HG02642 (cell line): ENCODE data around the gene CCNY.

Experiments
- ATAC-seq: cut with Tn5 transposase; IDR thresholded peaks from one replicate; pipeline ENCODE4 v1.9.1; 2021; ENCODE audit warnings: mild to moderate bottlenecking; ENCODE audit not compliant: unreplicated experiment, poor library complexity

The CCNY gene

DNA sequence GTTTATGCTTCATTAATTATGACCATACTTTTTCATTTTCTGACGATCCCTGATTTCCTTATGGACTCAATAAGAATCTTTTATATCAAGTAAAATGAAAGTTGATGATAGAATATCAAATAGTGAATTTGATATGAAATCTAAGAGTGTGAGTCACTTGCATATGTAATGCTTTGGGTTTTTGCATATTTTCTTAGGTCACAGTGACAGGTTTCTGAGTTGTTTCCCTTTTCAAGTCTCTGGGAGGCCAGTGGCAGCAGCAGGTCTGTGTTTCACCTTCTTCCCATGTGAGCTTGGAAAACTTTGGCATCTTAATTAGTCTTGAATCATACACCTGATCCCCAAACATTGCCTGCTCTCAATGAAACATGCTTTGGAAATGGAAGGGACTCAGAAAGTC lies 234.1 kb downstream of the CCNY start:
- ATAC-seq = no peak

DNA sequence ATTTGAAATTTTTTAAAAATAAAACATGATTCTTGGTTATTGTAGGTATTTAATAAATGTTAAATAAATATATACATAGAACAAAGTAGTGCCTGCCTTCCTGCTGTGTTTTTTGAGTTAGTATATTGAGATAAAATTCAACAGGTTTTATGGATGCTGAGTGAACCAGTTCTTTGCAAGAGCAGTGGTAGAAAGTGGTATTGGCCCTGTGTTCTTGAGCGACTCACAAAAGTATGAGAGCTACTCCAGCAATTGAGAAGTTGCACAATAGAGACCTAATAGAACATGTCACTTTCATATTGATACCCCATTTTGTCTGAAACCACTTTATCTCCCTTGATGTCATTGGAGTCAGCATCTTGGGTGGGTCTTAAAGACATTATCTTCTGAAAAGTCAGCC lies 236.3 kb downstream of the CCNY start:
- no peak for ATAC-seq

DNA sequence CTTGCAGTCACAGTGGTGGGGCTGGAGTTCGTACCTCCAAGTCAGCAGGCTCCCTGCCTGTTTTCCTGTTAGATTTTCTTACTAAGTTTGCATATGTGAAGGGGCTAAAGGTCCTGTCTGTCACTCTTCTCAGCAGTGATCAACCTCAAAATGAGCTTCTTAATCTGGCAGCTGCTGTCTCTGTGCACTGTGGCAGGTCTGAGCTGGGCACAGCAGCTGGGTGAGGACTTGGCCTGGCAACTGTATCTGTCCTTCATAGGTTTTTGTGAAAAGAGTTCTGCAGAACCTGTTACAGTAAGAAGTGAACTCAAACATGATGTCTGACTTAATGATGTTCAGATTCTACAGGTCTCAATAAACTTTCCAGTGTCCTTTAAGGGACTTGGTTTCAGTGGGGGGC lies 237.5 kb downstream of the CCNY start:
- no peak for ATAC-seq

DNA sequence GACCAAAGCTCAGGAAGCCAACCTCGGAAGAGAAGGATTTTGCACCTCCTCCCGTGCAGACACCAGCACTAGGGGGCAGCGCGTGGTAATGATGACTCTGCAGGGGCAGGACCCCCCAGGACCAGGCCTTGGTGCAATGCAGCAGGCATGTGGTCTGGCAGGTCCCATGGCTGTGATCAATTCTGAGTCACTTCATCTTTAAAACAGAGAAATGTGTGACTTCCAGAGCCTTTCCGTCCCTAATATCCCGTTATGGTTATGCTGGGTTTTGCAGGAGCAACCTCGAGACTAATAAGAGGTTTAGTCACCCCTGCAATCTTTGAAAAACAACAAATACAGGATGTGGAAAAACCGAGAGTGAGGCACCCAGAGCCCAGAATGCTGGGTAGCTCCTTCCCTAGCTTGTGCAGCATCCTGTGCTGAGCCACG lies 238.6 kb downstream of the CCNY start:
- ATAC-seq = no peak

DNA sequence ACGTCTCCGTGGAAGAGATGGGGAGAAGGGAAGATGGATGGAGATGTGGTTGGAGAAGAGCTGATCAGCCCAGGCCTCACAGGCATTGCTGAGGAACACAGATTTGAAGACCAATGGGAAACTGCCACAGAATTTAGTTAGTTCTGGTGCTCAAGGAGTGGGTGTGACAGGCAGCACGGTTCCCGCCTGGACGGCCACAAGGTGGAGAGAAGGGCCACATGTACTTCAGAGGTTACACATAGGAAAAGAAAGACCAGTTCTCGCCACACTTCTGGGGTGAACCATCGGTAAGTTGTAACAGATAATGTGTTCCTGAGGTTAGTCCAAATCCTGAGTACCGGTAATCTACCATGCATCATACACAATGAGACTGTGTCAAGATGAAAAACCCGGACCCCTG lies 239.3 kb downstream of the CCNY start:
- no peak for ATAC-seq

DNA sequence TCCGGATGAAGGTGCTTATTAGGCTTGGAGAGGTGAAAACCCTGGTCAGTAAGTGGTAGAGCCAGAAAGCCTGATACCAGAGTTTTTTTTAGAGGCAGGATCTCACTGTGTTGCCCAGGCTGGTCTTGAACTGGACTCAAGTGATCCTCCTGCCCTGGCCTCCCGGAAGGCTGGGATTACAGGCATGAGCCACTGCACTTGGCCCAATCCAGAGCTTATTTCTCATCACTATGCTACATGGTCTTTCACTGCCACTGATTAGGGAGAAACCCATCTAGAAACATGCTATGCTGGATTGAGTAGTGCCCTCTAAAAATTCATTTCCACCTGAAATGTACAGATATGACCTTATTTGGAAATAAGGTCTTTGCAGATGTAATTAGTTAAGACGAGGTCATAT lies 240.4 kb downstream of the CCNY start:
- ATAC-seq = no peak

DNA sequence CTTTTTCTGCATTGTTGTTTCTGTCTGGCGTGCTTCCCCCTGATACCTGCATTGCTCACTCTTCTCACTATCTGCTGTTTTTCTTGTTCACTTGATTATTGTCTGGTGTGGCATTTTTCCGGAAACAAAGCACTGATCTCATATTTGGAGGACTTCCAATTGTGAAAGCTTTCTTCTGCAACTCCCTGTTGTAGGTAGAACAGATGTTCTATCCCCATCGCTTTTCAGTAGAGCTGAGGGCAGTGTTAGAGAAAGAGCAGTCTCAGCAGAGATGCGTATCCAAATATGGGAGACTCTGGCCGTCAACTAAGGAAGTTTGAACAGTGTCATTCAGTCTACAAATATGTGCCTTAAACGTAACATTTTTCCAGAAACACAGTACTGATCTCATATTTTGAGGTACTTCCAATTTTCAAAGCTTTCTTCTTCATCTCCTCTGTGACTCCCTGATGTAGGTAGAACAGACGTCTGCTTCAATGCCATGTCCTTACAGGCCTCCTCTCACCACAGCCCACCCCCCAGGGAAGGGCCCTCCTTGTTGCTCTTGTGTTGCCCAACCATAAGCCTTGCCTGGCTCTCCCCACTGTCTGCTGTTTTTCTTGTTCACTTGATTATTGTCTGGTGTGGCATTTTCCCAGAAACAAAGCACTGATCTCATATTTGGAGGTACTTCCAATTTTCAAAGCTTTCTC lies 241.8 kb downstream of the CCNY start:
- no peak for ATAC-seq

DNA sequence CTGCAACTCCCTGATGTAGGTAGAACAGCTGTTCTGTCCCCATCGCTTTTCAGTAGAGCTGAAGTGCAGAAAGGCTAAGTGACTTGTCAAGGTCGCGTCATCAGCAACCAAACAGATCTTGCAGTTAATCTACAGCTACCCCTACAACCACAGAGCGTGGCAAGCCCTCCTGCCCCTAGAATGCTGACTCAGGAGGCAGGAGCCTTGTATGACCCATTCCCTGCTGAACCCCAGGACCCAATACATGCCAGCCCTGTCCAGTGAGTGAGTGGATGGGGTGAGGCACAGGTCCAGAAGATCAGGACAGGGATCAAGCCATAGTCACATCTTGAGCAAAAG lies 242.3 kb downstream of the CCNY start:
- no peak for ATAC-seq

DNA sequence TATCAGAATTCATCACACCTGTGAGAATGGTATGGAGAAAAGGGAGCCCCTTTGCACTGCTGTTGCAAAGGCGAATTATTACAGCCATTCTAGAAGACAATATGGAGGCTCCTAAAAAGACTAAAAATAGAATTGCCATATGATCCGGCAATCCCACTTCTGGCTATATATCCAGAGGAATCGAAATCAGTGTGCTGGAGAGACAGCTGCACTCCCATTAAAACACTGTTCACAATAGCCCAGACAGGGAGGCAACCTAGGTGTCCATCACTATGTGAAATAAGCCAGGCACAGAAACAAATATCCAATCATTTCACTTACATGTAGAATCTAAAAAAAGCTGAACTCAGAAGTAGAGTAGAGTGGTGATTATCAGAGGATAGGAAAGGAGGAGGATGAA lies 242.8 kb downstream of the CCNY start:
- ATAC-seq = no peak

DNA sequence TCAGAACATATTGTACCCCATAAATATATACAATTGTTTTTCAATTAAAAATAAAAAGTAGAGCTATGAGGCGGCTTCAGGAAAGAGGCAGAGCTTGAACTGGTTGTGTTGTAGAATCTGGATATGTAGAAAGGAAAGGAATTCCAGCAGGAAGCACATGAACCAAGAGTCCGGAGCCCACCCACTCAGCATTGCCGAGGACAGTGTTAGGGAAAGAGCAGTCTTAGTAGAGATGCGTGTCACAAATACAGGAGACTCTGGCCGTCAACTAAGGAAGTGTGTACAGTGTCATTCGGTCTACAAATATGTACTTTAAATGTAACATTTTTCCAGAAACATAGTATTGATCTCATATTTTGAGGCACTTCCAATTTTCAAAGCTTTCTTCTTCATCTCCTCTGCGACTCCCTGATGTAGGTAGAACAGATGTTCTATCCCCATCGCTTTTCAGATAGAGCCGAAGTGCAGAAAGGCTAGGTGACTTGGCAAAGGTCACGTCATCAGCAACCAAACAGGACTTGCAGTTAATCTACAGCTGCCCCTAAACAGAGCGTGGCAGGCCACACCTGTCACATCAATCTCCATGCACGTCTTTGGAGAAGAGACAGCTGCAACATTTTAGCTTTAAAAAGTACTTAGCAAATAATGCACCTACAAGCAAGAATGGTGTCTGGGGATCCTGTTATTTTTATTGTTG lies 243.6 kb downstream of the CCNY start:
- no peak for ATAC-seq

DNA sequence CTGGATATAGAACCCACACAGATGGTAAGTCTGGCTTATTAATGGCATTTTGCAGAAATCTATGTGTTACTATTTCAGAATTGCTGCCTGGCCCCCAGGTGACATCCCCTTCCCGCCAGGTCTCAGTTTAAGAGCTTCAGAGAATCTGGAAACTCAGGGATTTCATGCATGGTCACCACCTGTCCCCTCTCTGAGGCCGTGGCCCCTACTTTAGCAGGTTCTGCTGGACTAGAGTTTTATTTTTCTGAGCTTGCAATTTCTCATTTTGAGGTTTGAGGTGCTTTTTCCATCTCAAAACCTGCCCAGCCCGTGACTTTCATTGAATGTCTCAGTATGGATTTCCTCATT lies 244.1 kb downstream of the CCNY start:
- ATAC-seq = no peak

DNA sequence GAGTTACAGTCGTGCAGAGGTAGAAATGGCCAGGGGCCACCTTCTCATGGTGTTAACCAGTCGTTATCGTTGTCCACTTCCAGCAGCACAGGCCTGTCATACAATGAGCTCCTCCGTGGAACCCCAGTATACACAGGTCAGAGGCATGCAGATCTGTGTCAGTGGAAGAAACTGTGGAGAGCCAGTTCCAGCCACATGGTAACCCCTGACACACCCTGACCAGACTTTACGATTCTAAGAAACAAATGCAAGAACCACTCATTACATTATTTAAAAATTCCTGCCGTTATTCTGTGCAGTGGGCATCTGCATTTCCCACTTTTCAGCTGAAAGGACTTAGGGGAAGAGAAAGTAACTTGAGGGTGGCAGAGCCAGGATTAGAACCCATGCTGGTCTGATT lies 245.3 kb downstream of the CCNY start:
- no peak for ATAC-seq

DNA sequence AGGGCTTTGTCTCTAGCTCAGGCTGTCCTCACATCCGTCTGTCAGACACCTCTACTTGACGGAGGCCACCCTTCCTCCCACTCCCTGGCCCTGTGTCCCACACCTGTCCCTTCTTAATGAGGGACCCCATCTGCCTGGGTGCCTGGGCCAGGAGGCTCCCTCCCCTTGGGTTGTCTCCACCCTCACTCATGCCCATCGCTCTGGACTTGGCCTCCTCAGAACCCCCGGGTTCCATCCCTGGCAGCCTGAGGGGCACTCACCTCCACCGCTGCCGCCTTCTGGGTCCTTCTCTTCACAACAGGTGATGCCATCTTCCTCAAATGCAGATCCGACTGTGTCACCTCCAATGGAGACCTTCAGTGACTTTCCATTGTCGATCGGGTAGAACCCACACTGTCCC lies 248.6 kb downstream of the CCNY start:
- ATAC-seq = no peak

DNA sequence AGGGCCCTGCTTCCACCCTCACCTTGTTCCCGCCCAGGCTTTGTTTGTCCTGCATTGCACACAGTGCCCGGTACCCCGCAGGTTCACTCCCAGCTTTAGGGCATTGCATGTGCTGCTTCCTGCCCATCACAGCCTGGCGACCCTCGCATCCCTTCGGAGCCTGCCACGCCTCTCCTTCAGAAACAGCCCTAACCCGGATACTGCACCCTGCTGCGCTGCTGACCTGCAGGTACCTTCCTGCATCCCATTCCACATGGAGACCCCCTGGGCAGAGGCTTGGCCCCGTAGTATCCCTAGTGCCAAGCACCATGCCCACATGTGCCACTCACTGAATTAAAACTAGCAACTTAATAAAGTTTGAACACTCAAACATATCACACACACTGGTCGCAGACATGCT lies 249.0 kb downstream of the CCNY start:
- no peak for ATAC-seq

DNA sequence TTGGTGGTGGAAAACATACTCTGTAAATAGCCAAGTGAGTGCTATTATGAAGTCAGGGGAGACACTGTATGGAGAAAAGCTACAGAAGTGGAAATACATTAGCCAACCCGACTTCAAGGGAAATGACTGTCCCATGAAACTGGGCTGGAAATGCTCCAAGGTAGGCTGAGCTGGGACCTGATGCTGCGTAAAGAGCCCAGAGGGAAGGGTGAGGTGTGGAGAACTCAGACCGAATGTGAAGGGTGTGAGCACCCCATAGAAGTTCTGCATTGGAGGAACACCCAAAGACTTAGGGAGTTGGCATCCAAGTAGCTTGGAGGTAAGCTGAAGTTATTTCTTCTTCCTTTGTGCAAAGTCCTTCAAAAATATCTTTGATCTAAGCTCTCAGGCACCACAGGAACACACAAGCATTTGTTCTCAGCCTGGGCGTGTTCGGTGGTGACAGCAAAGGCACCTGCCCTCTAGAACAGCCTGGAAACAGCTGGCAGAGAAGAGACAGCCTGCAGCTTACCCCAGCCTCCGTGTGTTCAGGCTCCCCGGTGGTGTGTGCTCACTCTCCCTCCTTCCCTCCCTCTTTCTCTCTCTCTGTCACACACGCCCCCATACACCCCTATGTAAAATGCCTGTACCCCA lies 249.7 kb downstream of the CCNY start:
- no peak for ATAC-seq

DNA sequence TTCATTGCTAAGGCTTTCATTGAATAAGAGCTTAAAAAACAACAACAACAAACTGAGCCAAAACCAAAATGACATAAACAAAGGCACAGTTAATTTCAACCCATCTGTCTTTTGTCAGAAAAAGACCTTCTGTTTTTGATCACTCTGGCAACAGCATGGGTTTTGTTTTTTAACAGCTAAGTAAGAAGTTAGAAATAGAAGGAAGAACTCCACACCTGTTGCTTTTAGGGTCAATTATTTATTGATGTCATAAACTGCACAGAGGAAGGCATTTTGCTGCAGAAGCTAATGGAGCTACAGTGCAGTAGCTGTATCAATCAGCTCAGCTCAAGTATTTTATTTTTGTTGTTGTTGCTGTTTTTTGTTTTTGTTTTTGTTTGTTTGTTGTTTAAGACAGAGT lies 252.5 kb downstream of the CCNY start:
- ATAC-seq = no peak

DNA sequence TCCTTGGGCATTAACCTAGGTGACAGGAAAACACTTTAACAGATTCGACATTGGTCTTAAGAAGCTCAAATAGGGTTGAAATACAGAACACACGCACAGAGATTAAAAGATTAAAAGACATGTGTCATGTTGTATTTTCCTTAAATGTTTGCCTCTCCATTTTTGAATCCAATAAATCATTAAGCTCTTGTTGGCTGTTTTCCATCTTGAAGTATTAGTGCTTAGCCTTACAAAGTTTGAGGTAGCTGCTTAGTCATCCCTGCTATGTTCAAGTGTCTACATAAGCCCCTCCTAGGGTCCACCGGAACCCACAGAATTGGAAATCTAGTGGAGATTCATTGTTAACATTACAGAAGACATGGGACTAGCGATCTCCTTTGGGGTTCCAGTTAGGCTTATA lies 256.1 kb downstream of the CCNY start:
- ATAC-seq = no peak

DNA sequence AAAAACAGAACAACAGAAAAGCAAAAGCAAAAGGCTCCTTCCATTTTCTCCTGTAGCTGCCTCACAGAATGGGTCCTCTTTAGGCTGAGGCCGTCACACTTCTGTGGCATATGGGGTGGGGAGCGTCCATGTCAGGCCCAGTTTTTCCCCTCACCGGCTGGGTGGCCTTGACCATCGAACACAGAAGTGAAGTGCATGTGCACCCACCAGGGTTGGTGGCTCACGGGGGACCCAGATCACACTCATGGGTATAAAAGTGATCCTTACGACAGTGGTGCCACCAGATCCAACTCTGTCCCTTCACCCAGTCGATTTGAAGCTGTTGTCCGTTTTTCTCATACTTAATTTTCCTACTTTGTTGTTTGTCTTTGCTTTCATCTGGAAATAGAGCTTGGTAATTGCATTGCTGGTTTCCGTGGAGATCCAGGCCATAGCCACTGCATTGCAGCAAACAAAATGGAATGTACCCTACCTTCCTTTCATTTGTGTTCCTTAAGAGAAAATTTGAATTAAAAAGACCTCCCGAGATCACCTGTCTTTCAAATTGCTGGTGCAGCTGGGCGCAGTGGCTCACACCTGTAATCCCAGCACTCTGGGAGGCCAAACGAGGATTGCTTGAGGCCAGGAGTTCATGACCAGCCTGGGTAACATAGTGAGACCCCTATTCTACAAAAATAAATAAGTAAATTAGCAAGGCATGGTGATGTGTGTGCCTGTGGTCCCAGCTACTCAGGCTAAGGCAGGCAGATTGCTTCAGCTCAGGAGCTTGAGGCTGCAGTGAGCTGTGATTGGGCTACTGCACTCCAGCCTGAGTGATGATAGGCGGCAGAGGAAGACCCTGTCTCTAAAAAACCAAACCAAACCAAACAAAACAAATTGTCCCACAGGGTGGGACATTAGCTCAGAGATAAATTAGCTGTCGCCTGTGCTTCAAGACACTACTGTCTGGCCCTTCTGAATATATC lies 258.1 kb downstream of the CCNY start:
- no peak for ATAC-seq

DNA sequence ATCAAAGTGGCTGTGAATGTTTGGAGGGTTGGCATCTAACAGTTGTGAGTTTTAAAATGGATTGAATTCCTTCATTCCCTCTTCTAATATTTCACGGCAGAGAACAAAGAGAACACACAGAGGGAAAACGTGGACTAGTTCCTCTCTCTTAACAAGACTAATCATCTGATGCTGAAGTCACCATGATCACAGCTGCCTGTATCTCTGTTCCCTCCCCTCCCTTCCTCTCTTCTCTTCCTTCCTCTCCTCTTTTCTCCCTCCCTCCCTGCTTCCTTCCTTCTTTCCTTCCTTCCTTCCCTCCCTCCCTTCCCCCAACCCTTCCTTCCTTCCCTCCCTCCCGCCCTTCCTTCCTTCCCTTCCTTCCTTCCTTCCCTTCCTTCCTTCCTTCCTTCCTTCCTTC lies 258.8 kb downstream of the CCNY start:
- no peak for ATAC-seq

DNA sequence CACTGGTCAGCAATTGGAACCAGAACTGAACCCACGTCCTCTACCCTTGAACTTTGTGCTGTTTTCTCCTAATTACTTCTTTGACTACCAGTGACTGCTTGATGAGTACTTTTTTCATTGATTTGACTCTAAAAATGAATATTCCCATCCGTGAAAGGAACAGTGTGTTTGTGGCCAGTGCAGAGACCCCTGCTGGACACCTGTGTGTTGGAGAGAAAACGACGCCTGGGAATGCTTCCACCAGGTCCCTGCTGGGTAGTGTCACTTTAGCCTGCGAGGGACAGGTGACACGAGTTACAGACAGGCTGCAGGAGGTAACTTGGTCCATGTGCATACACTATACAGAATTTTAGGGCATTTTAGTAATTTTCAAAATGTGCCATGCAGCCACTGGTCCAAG lies 262.1 kb downstream of the CCNY start:
- no peak for ATAC-seq

DNA sequence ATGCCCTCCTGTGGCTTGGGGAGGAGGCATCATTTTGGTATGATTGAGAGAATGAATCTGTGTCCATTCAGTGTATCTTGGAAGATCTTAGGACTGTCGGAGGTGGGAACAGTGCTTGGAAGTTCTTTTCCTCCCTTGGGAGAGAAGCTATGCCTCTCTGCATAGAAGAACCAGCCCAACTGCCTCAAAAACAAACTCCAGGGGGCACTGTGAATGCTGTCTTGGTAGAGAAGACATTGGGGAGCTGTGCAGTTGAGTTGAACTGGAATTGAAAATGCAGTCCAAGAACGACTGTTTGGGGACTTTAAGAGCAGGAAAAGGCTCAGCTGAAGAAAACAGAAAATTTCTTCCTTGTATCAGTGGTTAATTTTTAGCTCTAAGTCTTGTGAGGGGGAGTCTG lies 263.9 kb downstream of the CCNY start:
- no peak for ATAC-seq
